ENCODE data around the gene PRG2.

DNA sequence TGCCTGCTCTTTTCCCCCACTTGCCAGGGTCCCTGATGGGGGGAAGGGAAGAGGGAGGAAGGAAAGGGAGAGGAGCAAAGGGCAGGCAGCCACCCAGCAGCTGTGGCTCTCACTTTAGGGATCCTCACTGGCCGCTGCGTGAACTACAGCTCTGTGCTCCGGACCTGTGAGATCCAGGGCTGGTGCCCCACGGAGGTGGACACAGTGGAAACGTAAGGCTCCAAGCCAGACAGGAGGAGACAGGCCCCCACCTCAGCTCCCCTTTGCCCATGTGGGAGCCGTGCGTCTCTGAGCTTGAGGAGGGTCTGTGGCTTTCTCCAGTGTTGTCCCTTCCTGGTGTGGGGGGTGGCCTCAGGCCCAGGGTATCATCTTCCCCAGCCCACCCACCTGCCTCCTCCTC is 42.4 kb downstream of the PRG2 start:
- TF ChIP-seq POLR2A (IDR thresholded peaks at IDR 0.05) (no peak), POLR2AphosphoS5 (IDR thresholded peaks at IDR 0.05) (no peak)
- TF ChIP-seq, protein P1, sequence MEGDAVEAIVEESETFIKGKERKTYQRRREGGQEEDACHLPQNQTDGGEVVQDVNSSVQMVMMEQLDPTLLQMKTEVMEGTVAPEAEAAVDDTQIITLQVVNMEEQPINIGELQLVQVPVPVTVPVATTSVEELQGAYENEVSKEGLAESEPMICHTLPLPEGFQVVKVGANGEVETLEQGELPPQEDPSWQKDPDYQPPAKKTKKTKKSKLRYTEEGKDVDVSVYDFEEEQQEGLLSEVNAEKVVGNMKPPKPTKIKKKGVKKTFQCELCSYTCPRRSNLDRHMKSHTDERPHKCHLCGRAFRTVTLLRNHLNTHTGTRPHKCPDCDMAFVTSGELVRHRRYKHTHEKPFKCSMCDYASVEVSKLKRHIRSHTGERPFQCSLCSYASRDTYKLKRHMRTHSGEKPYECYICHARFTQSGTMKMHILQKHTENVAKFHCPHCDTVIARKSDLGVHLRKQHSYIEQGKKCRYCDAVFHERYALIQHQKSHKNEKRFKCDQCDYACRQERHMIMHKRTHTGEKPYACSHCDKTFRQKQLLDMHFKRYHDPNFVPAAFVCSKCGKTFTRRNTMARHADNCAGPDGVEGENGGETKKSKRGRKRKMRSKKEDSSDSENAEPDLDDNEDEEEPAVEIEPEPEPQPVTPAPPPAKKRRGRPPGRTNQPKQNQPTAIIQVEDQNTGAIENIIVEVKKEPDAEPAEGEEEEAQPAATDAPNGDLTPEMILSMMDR (IDR thresholded peaks at IDR 0.05 in 8 of 11, conservative IDR thresholded peaks at IDR 0.05 in 3 of 11) = no peak

All from spleen (tissue), 7 donors.